ENCODE results near the gene AGPAT3.

AGPAT3 gene

GRCh38 chr21:43942201-43942600 is 77.2 kb downstream of the AGPAT3 start:
- DNase-seq, result peak in 1 of 10 donors; percentile 65
- intact Hi-C loops (cut with DNase I), result no loop called here

DNA sequence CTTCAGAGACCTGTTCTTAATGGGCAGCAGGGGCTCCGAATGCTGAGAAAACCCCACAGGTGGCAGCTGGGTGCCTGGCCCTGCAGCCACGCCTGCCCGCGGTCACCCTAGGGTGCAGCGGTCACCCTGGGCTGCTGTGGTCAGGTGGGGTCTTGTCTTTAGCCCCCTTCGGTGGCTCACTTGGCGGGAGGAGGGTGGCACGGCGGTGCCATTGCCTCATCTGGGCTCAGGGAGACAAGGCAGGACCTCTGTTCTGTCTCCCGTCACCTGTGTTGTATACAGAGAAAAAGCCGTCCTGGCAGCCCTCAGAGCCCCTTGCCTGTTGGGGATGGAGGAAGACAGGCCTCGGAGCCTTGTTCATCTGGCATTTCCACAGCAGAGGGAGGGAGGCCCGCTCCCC is 77.6 kb downstream of the AGPAT3 start:
- intact Hi-C loops (cut with DNase I), result no loop called here
- DNase-seq, result peak in 1 of 10 donors; percentile 84

GRCh38 chr21:43943512-43944077 is 78.6 kb downstream of the AGPAT3 start:
- intact Hi-C loops (cut with DNase I), result no loop called here
- peak in 1 of 10 donors; percentile 59 for DNase-seq

GRCh38 chr21:43944078-43944633 is 79.1 kb downstream of the AGPAT3 start:
- intact Hi-C loops (cut with DNase I), result no loop called here
- DNase-seq, result peak in 1 of 10 donors; percentile 80

DNA sequence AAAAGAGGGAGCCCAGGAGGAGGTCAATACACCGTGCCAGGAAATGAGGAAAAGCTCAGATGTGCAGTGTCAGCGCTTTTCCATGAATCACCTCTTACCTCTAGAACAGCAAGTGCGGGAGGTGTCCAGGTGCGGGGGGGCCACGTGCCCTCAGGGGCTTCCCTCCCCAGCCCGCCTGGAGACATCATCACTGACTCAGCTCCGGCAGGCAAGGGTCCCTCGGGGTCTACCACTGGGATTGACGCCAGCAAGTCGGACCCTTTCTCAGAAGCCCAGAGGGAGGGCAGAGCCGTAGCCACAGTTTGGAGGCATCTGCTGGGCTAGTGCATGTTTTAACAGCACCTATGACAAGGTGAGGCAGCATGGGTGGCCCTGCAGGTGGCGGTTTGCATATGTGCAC is 79.7 kb downstream of the AGPAT3 start:
- DNase-seq, result no peak
- intact Hi-C loops (cut with DNase I), result no loop called here

- no peak for DNase-seq
- intact Hi-C loops (cut with DNase I), result no loop called here
Observed at GRCh38 chr21:43948740-43949498, 83.9 kb downstream of the AGPAT3 start.

DNA sequence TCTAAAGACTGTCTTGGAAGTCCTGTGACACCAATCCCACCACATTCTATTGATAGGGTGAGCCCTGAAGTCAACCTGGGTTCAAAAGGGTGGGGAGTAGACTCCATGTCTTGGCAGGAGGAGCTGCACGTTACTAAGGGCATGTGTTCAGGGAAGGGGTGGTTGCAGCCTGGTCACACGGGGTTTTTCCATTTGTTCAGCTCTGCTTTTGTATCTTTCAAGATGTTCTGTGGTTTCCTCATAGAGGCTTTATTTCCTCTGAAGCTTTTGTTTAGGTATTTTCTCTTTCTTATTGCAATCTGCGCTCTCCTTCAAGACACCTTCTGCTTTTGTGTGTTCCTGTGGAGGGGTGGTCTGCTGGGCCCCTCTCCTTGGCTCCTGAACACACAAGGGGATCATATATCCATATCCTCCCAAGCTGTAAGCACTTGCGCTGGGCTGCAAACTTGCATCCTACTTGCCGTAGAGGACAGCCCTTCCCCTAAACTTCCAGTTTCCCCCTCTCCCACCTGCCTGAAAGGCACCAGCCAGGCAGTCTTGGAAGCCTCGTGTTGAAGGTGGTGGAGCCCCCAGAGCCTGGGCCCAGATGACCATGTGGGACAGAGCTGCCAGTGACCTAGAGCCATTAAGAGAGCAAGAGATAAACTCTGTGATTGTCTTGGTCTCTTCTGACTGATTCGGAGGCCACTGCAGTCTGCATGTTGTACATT is 84.6 kb downstream of the AGPAT3 start:
- DNase-seq, result peak in 1 of 10 donors; percentile 59
- intact Hi-C loops (cut with DNase I), result no loop called here

DNA sequence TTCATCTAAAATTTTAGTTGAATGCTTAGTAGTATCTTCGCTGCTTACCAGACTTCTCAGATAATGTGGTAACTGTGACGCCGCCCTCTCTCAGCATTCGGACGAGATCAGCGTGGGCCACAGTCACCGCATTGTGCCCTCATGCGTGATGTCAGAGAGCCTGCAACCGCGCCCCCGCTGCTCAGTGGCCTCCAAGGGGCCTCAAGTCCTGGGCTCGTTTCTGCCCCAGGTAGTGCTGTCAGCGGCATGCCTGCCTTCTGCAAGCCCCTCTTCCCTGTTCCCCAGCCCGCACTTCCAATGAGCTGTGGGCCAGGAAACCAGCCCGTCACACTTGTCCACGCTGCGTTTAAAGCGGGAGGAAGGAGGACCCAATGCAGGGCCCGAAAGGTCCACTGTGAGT is 85.5 kb downstream of the AGPAT3 start:
- intact Hi-C loops (cut with DNase I), result no loop called here
- peak in 1 of 10 donors; percentile 45 for DNase-seq

DNA sequence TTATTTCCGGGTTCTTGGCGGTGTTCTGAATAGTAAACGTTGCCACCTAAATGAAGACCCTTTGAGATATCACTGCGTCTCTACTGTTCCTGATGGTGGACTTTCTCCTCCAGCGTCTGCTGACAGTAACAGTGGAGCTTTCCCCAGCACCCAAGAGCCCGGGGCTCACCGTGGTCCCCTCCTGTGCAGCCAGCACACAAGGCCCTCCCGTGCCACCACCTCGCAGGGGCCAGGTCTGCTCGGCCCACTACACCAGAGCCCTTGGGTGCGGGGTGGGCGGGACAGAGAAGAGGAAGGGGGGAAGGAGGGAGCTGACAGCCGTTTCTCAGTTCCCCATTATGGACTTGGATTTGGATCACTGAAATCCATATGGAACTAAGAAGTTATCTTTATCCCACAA is 85.9 kb downstream of the AGPAT3 start:
- intact Hi-C loops (cut with DNase I), result no loop called here

DNA sequence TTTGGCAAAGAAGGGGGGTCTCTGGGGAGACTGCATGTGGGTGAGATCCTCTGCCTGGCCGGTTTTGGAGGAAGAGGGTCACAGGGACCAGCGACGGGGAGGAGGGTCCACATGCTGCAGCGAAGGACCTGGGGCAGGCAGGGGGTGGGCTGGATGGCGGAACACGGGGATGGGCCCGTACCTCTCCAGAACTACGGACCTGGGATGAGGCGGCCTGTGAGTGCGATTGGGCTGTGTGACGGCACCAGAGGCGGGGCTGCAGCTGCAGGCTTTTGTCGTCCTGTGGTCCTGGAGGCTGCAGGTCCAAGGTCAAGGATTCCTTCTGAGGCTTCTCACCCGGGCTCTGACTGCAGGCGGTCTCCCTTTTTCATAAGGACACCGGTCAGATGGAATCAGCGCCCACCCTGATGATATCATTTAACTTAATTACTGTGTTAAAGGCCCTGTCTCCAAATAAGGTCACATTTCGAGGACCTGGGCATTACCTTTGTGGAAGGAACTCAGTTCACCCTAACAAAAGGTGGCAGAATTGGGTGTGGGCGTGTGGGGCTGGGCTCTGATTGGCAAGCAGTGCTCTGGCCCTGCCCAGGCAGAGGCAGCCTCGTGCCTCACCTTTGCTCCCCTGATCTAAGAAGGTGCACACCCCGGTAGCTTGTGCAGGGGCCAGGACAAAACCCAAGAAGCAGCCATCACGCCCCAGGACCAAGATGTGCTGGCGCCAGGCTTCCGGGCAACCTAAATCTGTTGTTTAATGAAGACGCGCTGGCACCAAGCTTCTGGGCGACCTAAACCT is 87.1 kb downstream of the AGPAT3 start:
- intact Hi-C loops (cut with DNase I), result no loop called here
- peak in 1 of 10 donors; percentile 75 for DNase-seq

More for the DNA sequence above, 85.9 kb downstream of the AGPAT3 start:
- DNase-seq, result peak in 1 of 10 donors; percentile 74

GRCh38 chr21:43953021-43953420 is 88.0 kb downstream of the AGPAT3 start:
- intact Hi-C loops (cut with DNase I), result no loop called here
- peak in 2 of 10 donors; percentile 33 to 85 for DNase-seq

GRCh38 chr21:43954042-43954441 is 89.0 kb downstream of the AGPAT3 start:
- intact Hi-C loops (cut with DNase I), result no loop called here
- no peak for DNase-seq

GRCh38 chr21:43954896-43955295 is 89.9 kb downstream of the AGPAT3 start:
- DNase-seq, result no peak
- intact Hi-C loops (cut with DNase I), result no loop called here

GRCh38 chr21:43956019-43956669 is 91.1 kb downstream of the AGPAT3 start:
- DNase-seq, result no peak
- intact Hi-C loops (cut with DNase I), result no loop called here

- intact Hi-C loops (cut with DNase I), result no loop called here
- no peak for DNase-seq
Observed at GRCh38 chr21:43956670-43957035, 91.6 kb downstream of the AGPAT3 start.

DNA sequence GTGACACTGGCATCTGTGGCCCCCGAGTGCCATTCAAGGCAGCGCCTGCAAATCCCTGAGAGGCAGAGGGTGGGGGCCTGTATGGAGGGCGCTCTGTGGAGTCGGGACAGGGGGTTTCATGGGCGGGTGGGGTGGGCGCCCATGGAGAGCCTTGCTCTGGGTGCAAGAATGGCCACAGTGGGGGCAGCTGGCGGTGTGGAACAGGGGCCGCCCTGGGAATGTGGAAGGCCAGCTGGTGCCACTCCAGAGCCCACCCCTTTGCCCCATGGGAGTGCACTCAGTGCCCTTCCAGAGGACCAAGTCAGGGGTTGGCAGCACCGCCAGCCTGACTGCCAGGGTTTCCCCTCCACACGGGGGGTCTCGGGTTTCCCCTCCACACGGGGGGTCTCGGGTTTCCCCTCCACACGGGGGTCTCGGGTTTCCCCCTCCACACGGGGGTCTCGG is 92.1 kb downstream of the AGPAT3 start:
- DNase-seq, result no peak
- intact Hi-C loops (cut with DNase I), result no loop called here

DNA sequence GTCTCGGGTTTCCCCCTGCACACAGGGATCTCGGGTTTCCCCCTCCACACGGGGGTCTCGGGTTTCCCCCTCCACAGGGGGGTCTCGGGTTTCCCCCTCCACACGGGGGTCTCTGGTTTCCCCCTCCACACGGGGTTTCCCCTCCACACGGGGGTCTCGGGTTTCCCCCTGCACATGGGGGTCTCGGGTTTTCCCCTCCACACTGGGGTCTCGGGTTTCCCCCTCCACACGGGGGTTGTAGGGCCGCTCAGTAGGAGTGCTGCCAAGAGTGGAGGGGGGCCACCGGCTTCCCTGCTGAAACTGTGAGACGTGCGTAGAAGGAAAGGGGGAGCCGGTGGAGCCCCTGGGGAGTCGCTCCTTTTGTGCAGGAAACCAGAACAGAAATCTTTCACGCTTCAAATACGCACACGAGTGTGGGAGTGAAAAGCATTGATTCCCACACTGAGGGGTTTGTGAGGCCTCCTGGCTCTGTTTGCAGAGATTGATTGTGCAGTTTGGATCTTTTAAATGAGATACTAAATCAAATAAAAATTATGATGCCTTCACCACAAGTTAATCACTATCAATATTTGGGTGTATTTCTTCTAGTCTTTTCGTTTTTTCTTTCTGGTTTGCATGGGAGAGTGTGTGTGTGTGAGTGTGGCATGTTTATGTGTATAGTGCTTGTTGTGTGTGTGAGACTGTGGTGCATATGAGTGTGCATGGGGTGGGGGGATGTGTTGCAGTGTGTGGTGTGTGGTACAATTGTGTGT is 92.8 kb downstream of the AGPAT3 start:
- intact Hi-C loops (cut with DNase I), result no loop called here
- DNase-seq, result no peak

GRCh38 chr21:43958364-43959158 is 93.5 kb downstream of the AGPAT3 start:
- DNase-seq, result no peak
- intact Hi-C loops (cut with DNase I), result no loop called here
